CD4-positive, alpha-beta T cell treated with Interleukin-4 for 1 hour (primary cell): Measurements from ENCODE around the gene PLXNA2.

ENCODE experiments used
- DNase-seq, 2 donors: peaks; one replicate each; pipeline ENCODE4 v3.0.0-alpha.2; 2020 to 2022

Gene PLXNA2

DNA sequence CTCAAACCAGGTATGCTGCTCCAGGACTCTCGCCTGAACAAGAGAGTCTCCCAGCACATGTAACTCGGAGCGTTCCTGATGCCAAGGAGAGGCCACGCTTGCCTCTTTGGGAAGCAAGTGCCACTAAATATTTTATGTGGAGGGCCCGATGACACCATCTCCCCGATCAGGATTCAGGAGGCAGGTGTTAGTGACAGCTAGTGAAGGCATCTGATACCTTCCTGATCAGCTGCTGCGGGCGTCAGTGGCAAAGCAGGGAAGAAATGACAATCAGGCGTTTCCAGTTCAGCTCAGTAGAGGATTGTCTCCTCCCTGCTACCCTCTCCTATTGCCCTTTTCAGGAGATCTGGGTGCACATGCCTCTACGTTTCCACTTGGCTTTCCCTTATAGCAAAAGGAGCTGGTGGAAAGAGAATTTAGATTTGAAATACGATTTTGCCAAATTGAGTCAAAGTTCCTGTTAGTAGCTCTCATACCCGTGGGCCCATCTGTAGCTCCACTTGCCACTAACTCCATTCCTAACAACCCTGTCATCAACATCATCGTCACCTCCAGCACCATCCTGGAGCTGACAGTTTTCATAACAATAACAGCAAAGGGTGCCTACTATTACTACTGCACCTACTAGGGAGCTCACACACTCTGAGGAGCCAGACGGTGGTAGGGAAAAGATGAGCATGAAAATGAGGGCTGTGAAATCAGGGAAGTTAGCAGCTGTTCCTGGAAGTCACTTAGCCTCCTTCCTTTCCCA is 21.6 kb downstream of the PLXNA2 start:
- DNase-seq = no peak

DNA sequence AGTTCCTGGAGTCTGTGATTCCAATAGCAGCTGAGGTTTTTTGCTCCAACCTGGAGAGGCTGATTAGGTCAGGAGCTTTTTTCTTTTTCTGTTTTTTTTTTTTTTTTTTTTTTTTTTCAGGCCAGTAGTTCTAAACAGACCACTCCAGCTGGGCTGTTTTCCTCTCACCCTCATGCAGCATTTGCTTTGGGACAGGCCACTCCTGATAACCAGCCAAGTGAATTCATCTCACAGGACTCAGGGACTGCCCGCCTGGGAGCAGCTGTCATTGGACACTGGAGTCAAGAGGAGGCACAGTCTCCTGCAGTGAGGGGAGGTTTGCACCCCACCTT is 22.9 kb downstream of the PLXNA2 start:
- DNase-seq = no peak

DNA sequence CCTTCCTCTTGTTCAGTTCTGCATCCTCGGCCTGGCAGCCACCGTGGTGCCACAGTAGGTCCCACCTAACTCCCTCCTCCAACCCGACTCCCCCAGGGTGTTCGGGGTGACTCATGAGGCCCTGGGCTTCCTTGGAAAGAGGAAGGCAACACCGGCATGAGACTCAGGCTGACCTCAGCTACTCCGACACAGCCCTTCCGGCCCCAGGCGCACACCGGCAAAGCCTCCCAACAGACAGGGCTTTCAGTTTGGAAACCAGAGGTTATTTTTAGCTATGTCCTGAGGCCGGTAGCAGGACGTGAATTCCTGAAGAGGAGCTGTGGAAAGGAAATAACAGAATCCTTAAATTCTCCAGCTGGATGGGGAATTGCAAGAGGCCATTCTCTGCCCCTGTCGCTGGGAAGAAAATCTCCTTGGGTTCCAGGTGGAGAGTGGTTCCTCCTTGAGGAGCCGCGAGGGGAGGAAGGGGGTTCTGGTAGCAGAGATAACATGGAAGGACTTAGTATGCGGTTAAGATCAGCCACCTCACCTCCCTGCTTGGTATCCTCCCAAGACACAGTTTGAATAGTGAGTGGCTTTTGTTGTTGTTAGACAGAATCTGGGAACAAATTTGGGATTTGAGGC is 24.4 kb downstream of the PLXNA2 start:
- no peak for DNase-seq

DNA sequence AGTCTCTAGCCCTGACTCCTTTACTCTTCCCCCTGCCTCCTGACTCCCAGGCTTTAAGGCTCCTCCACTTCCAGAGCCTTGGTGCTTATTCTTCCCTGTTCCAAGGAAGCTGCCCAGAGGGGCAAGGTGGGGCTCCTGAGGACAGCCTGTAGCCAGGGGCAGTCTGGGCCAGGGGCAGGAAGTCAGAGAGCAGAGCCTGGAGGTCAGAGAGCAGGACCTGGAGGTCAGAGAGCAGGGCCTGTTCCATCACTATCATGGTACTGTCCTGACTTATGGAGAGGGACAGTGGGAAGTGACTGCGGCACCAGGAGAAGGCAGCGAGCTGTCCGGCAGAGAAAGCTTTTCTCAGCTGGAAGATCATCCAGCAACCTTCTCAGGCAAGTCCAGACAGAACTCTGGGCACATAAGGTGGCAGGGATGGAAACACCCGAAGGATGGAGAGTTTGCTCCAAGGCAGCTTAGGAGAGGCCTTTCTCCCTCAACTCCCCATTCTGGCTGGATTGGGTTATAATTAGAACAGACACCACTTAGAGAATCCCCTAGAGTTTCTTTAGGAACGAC is 25.0 kb downstream of the PLXNA2 start:
- no peak for DNase-seq

DNA sequence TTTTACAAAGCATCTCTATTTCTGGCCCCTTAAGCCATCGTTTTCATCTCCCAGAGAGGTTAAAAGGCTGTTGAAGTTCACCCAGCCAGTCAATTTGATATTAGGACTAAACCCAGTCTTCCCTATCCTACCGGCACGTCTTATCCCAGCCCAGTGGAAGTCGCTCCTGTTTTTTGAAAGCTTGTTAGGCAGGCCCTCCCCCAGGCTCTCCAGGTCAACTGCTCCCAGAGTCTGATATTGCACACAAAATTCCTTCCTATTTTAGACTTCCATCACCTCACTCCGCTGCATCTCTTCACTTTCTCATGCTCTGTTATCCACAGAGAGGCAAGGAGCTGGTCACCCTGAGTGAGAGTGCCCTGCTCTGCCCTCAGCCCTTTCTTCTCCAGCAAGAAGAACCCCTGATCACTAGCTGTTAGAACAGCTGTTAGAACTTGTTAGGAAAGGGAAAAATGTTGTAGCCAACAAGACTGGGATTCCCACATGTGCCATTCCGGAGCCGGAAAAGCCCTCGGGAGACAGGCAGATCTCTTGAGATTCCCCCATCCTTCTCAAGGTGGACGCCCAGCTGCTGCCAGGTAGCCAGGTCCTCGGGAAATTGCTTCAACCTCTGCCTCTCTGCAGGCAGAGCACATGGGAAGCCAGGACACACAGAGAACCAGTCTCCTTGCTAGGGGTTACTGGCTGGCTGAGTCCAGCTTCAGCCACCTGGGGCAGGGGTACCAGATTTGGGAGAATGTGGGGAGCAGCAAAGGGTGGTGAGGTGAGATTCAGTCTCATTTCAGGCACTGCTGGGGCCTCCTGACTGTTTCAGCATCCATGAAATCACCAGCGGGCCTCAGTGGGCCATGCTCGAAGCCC is 25.7 kb downstream of the PLXNA2 start:
- DNase-seq = no peak

DNA sequence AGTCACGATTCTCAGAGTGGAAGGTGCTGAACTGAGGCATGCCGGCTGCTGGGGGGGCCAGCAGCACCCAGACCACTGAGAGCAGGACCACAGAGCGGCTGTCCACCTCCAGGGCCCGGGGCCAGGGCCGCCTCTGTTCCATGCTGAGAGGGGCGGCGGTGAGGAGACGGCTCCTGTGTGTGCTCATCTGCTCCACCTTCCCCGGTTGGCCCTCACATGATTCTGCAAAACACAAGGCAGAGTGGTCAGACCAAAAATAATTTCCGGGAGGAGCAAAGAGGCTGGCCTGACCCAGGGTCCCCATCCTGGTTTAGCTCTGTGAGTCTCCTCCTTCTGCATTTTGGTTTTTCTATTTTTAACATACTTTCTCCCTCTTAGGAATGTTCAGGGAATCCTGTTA is 26.4 kb downstream of the PLXNA2 start:
- DNase-seq = no peak

DNA sequence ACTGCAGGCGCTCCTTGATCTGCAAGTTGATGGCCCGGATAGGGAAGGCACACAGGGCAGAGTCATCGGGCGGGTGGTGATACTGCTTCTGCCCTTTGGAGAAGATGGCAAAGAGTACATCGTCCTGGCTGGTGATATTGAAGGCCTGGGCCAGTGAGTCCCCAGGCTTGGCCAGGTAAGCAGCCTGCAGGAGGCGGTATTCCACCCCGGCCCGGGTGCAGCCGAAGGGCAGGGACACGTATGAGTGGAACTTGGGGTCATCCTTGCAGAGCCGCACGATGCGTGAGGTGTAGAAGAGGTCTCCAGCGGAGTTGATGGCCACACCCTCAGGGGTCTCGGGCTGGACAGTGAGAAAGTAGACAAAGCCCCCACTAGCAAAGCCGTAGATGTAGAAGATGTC is 27.4 kb downstream of the PLXNA2 start:
- no peak for DNase-seq

DNA sequence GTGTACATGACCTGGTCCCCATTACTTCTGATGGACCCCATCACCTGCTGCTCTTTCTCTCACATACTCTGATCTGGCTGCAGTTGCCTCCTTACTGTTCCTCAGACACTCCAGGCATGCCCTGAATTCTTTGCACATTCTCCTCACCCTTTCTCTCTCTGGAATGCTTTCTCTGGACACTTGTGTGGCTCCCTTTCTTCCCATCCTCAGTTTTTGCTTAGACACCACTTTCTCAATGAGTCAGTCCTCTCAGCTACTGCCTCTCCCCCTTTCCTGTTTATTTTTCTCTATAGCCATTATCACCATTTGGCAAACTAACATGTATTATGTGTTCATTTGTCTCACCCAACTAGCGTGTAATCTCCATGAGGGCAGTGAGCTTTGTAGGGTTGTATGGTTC is 28.1 kb downstream of the PLXNA2 start:
- DNase-seq = no peak

DNA sequence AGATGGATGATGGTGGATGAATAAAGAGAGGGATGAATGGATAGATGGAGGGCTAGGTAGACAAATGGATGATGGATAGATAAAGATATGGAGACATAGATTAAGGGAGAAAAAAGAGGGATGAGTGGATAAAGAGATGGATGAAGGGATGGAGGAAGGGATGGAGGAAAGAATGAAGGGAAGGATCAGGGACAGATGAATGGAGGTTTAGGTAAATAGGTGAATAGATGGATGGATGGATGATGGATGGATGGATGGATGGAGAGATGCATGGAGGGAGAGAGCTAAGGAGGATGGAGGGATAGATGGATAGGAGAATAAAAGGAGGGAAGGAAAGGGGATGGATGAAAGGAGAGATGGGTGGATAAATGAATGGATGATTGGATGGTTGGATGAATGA is 28.8 kb downstream of the PLXNA2 start:
- DNase-seq = no peak

DNA sequence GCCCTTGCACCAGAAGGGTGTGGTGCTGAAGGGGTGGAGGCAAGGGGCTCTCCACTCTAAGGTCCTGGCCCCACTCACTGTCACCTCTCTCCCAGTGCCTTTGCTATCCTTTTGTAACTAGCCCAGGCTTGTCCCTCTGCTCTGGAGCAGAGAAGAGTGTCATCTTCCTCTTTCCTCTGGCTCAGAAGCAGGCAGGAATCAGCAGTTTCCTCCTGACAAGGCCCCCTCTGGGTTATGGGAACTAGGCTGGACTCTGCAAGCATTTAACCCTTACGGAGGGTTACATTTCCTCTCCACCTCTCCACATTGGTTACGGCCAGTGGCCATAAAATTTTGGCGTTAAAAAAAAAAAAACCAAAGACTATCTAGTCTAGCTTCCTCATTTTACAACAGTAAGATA is 30.4 kb downstream of the PLXNA2 start:
- no peak for DNase-seq

DNA sequence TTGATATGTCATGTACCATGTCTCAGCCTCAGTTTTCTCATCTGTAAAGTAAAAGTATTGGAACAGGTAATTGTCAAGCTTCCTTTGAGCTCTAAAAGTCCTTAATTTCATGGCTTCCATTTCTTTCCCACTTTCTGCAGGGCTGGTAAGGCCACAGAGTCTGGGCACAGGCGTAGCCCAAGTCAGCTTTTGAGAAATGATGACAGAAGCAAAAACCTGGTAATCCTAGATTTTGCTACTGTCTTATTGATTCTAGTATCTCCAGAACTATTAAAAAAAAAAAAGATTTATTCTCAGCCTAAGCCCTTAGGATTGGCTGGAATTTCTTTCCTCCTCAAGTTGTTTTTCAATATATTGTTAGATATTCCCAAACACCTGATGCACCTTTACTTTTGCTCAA is 31.3 kb downstream of the PLXNA2 start:
- no peak for DNase-seq

DNA sequence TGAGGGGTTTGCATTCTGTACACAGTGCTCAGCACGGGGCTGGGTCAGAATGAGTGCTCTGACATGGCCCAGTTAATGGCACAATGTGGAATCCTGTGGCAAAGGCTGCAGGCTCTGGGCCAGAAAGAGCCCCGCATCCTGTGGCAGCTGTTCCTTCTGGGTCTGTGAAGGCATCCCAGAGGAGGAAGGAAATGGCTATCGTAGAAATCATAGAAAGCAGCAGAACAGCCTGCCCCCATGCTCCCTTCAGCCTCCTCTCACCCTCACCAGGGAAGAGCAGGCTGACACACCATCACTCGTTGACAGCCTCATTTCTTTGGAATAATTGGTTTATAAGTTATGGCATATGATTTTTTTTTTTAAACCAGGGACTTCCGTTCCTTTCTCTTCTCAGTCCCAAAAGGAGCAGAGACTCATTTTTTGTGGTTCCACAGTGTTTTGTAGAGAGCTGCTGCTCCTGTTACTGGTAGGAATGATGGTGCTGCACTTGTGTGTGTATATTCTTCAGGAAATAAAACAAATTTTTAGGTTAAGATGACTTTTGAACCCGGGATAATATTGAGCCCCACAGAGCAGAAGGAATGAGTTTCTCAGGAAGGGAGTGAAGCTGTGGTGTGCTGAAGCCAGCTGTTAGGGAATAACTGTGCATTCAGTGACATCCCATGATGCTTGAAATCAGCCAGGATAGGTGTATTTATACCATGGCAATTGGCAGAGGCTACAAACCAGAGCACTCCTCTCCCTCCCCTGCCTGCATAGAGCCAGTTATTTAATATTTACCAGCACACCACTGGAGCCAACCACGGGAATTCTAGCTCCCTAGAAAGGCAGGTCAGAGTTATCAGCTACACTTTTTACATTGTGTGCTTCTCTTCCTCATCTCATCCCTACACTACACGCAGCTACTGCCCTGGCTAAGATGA is 32.0 kb downstream of the PLXNA2 start:
- DNase-seq = no peak

DNA sequence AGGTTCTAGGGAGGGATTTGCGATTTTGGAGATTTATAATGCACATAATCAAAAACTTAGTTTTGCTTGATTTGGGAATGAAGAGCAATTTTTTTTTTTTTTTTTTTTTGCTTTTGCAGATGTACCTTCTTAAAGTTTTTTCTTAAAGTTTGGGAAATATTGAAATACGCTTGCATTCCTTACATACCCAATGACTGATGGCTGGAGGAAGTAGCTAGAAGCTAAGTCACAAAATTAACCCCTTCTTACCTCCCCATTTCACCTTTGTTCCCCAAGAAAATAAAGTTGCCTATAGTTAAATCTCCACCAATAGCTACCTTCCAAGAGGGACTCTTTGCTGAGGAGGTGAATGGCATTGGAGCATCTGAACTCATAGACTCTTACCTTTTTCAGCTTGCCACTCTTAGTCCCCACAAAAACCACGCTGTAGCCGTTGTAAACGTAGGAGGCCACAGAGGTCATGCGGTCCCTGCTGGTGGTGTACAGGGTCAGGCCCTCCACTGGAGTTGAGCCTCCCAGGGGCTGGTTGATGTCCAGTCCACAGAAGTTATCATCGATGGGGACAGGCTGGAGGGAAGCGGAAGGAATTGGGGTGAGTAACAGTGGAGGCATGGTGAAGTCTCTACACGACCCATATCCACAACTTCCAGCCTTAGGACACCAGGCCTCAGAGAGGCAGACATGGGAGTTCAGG is 34.1 kb downstream of the PLXNA2 start:
- DNase-seq = no peak

DNA sequence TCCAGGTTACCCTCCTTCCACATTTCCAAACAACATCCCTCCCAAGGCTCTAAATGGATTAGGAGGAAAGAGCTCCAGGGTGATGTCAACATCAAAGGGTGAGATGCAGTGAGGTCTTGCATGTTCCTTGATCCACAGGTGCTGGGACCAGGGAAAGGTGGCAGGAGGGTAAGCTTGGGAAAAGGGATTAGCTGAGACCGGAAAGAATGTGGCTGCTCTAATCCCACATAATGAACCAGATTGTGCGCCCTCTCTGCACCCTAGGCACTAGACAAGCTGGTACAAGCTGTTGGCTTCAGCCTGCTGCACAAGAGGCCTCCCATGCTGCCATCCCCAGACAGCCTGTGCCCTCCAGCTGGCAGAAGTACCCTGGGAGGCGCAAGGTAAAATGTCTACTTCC is 34.9 kb downstream of the PLXNA2 start:
- DNase-seq = no peak

DNA sequence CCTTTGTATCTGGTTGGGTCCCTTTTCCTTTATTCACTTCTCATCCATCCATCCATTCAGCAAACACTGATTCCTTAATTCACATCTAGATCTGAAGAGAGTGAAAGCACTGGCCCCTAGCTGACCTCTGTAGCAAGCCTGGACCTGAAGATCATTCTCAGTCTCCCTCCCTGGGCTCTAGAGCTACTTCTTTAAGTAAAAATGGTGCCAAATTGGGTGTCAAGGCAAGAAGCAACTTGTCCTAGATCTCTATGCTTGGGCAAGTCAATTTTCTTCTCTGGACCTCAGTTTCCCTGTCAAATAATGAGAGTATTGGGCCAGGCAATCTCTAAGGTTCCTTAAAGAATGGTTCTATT is 36.1 kb downstream of the PLXNA2 start:
- no peak for DNase-seq

DNA sequence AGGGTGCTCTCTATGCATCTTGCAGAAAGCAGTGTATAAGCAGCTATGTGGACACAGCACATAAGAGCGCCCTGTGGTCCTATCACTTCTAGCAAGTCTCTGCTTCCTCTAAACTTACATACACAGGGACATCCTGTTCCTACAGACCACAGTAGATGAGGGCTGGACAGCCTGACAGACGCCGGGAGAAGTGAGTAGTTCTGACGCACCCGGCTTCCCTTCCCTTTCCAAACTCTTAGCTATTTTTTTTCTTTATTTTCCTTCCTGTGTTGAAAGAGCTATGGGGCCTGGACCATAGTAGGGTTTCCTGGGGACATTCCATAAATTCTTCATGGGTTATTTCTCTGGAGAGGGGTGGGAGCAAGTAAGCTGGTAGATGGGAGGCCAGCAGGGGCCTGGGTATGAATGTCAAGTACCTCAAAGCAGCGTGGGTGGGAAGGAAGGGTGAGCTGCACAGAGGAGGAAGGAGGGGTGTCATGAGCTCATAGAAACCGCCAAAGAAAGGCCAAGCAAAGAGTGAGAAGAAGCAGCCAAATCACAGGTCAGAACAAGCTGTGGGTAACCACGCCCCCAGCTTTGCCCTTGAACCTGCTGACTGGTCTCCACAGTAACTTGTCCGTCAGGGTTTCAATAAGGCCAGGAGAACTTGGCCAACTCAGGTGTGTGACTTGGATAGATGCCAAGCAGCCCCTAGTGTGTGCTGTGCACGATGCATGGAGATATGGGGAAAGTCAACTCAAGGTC is 36.6 kb downstream of the PLXNA2 start:
- DNase-seq = no peak

DNA sequence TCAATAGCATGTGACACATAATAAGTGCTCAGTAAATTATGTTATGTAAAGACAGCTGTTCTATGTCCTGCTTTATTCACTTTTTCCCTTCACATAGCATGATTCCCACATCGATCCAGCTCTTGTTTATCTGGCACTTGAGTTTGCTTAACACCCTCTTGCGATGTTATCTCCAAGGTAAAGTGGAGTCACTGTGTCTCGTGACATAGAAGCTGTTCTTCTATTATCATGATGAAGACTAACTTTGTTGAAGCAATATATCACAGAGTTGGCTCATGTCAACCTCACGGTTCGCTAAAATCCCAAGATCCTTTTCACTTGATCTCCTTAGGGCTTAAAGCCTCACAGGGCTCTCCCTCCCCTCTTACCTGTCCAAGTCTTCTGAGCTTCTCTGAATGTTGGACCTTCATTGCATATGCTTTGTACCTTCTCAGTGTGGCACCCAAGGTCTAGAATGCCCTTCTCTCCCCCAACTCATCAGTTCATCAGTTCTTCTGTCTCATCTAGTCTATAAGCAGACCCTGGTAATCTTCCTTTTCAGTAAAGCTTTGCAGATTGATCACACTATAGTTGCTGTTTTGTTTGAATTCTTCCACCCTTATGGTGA is 38.0 kb downstream of the PLXNA2 start:
- no peak for DNase-seq

DNA sequence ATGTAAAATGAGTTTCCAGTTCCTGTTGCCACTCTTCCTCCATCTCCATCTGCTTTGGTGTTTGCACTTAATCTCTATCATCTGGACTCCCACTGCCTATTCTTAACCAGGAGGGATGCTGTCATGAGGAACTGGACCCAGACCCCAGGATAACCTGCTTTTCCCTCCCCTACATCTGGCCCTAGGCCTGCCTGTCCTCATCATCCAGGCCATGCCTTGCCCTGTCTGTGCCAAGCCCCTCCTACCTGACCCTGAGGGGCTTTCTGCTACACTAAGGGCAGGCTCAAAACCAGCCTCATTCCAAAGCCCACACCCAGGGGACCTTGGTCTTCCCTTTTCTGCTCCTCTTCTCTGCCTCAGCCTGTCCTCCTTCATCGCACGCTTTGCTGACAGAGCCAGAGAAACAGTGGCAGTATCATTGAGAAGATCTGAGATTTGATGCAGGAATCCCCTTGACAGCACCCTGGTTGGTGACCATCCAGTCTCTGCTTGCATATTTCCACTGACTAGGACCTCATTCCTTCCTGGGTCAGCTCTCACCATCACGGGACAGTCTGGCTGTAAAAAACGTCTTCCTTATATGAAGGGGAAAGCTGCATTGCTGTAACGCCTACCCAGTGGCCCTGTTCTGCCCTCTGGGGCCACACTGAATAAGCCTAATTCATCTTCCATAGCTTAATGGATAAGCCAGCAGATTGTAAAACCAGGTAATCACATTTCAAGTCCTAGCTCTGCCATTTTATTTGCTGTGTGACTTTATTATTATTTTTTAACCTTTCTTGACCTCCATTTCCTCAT is 38.8 kb downstream of the PLXNA2 start:
- no peak for DNase-seq

DNA sequence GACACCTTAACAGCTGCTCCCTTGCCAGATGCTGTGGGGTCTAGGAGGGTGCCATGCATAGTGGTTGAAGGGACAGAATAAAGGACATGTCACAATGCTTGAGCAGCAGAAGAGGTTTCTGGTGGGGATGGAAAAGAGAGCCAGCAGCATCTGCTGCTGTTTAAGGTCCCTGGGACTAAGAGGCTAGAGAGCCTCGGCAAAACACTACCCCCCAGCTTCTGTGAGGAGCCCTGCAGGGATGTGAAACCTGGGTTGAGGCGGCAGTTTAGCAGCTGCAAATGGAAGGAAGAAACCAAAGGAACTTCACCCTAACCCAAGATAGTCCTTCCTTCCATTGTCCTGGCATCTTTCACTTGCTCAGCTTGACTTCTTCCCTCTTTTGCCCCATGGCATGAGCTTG is 39.4 kb downstream of the PLXNA2 start:
- no peak for DNase-seq
